Fibroblast of lung (primary cell): Measurements from ENCODE around the gene ATP10A. TPM values are rescaled to one million over a fixed set of nuclear protein-coding genes. Genes with fewer than 3 reads are reported as not detected.

Source experiments
- DNase-seq, 2 donors: peaks; one replicate each; pipeline versions ENCODE4 v3.0.0 to v3.0.0-alpha.2; 2010; ENCODE audit warnings: low read depth in 2 of 2
- H2AFZ ChIP-seq: 2 replicates; pipeline ENCODE4 v1.5.1; 2012; ENCODE audit warnings: low read length, control low read depth, inconsistent platforms
- H3K27ac ChIP-seq: 2 replicates; pipeline ENCODE4 v1.5.1; 2011; ENCODE audit warnings: low read length, control low read depth; ENCODE audit not compliant: insufficient read depth
- H3K27me3 ChIP-seq: 2 replicates; pipeline ENCODE4 v1.5.1; 2011; ENCODE audit warnings: mild to moderate bottlenecking, low read length; ENCODE audit not compliant: control insufficient read depth, insufficient read depth
- H3K36me3 ChIP-seq: 2 replicates; pipeline ENCODE4 v1.5.1; 2011; ENCODE audit warnings: low read length; ENCODE audit not compliant: control insufficient read depth, insufficient read depth
- H3K4me1 ChIP-seq: 2 replicates; pipeline ENCODE4 v1.5.1; 2011; ENCODE audit warnings: low read length; ENCODE audit not compliant: control insufficient read depth, insufficient read depth; ENCODE audit errors: extremely low read depth
- H3K4me2 ChIP-seq: 2 replicates; pipeline ENCODE4 v1.5.1; 2011; ENCODE audit warnings: low read length, control low read depth; ENCODE audit not compliant: insufficient read depth; ENCODE audit errors: extremely low read depth
- H3K4me3 ChIP-seq, 4 experiments: fragments of 200-600 bp in 1 of 4; sonication (generic) in 1 of 4; replicated peaks in 1 of 4; 2 replicates each; pipeline ENCODE4 v1.5.1; 2011 to 2016; ENCODE audit warnings: low read length in 4 of 4, low read depth in 3 of 4, mild to moderate bottlenecking in 3 of 4, control low read depth in 2 of 4, inconsistent platforms in 1 of 4, mixed read lengths in 1 of 4; ENCODE audit not compliant: insufficient read depth in 1 of 4; ENCODE audit errors: control extremely low read depth in 1 of 4
- H3K79me2 ChIP-seq: 2 replicates; pipeline ENCODE4 v1.5.1; 2012; ENCODE audit warnings: mild to moderate bottlenecking, low read length, inconsistent platforms; ENCODE audit not compliant: control insufficient read depth, insufficient read depth
- H3K9ac ChIP-seq: 2 replicates; pipeline ENCODE4 v1.5.1; 2011; ENCODE audit warnings: mild to moderate bottlenecking, low read length, control low read depth; ENCODE audit not compliant: insufficient read depth
- H3K9me3 ChIP-seq: 2 replicates; pipeline ENCODE4 v1.5.1; 2012; ENCODE audit warnings: low read depth, low read length; ENCODE audit not compliant: control insufficient read depth, insufficient read depth
- H4K20me1 ChIP-seq: 2 replicates; pipeline ENCODE4 v1.5.1; 2011; ENCODE audit warnings: low read length; ENCODE audit not compliant: control insufficient read depth, insufficient read depth; ENCODE audit errors: extremely low read depth
- EZH2 ChIP-seq: IDR thresholded peaks from 2 replicates; pipeline ENCODE4 v1.5.1; 2012; ENCODE audit warnings: low read length, control low read depth, mild to moderate bottlenecking; ENCODE audit errors: missing control alignments
- polyA plus RNA-seq, 2 donors: library from polyadenylated mRNA; depleted of rRNA in 1 of 2; stranded (reverse) in 1 of 2; unstranded in 1 of 2; fragments of >200 nt; gene quantifications; 2 replicates each; pipeline ENCODE4 v1.2.1, GENCODE V29; 2011 to 2012; ENCODE audit warnings: missing spikeins in 1 of 2
- total RNA-seq: library from RNA; depleted of rRNA; stranded (reverse); fragments of >200 nt; gene quantifications from 2 replicates; pipeline ENCODE4 v1.2.1, GENCODE V29; 2014
- TF ChIP-seq, protein P1 (sequence below), 2 donors: IDR thresholded peaks in 1 of 2; conservative IDR thresholded peaks in 1 of 2; 1 replicate in 1 of 2; 2 replicates in 1 of 2; pipeline ENCODE4 v1.5.1; 2011 to 2012; ENCODE audit warnings: low read length in 2 of 2, control low read depth in 1 of 2, inconsistent platforms in 1 of 2, low read depth in 1 of 2, mild to moderate bottlenecking in 1 of 2

The ATP10A gene
- total and polyA plus RNA-seq, 2 donors (not counting 1 experiment from before 2014, with no cell fraction given) = 12.7 to 13.8 TPM

DNA sequence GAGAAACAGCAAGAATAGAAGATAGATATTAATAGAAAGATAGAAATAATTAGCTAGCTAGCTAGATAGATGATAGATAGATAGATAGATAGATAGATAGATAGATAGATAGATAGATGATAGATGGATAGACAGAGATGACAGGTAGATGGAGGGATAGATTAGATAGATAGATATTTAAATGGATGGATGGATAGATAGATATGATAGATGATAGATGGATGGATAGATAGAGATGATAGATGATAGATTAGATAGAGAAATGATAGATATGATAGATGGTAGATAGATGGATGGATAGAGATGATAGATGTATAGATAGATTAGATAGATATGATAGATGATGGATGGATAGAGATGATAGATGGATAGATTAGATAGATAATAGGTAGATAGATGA is 8.3 kb upstream of the ATP10A start:
- H3K36me3 ChIP-seq = no peaks in the 10 kb centered on the region
- no peak overlapping the region for H3K27ac ChIP-seq
- TF ChIP-seq, protein P1, sequence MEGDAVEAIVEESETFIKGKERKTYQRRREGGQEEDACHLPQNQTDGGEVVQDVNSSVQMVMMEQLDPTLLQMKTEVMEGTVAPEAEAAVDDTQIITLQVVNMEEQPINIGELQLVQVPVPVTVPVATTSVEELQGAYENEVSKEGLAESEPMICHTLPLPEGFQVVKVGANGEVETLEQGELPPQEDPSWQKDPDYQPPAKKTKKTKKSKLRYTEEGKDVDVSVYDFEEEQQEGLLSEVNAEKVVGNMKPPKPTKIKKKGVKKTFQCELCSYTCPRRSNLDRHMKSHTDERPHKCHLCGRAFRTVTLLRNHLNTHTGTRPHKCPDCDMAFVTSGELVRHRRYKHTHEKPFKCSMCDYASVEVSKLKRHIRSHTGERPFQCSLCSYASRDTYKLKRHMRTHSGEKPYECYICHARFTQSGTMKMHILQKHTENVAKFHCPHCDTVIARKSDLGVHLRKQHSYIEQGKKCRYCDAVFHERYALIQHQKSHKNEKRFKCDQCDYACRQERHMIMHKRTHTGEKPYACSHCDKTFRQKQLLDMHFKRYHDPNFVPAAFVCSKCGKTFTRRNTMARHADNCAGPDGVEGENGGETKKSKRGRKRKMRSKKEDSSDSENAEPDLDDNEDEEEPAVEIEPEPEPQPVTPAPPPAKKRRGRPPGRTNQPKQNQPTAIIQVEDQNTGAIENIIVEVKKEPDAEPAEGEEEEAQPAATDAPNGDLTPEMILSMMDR (conservative IDR thresholded peaks at IDR 0.05 in 1 of 2, IDR thresholded peaks at IDR 0.05 in 1 of 2; ENCODE audit: low read depth in 1 of 2, low read length in 2 of 2) = no peak
- TF ChIP-seq EZH2 = no peak
- H2AFZ ChIP-seq = no peak overlapping the region
- H4K20me1 ChIP-seq = no peaks in the 10 kb centered on the region
- no peak overlapping the region for H3K4me3 ChIP-seq
- no peaks in the 10 kb centered on the region for H3K79me2 ChIP-seq
- DNase-seq = no peak
- no peaks in the 10 kb centered on the region for H3K9me3 ChIP-seq
- H3K4me1 ChIP-seq = no peaks in the 10 kb centered on the region
- no peak overlapping the region for H3K4me2 ChIP-seq
- H3K9ac ChIP-seq = no peak overlapping the region
- H3K27me3 ChIP-seq = no peaks in the 10 kb centered on the region

DNA sequence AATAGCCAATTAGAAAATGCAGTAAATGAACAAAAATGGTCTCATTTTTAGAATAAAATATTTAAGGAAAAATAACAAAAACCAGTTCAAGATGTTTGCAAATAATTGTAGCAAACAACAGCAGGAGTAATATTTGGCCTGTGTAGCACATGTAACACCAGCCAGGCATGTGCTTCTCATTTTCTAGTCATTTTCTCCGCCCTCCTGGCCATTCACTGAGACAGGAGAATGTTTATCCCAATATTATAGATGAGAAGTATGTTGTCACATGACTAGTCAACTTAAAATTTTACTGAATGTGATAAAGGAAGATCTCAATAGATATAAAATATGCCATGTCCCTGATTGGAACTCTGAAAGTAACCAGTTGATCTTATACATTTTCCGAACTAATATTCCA is 7.8 kb upstream of the ATP10A start:
- Histone ChIP-seq H3K9ac (no peak overlapping the region), H3K4me3 (no peak overlapping the region), H3K4me2 (no peak overlapping the region), H3K4me1 (no peaks in the 10 kb centered on the region), H3K27me3 (no peaks in the 10 kb centered on the region), H4K20me1 (no peaks in the 10 kb centered on the region), H3K36me3 (no peaks in the 10 kb centered on the region), H3K9me3 (no peaks in the 10 kb centered on the region), H3K27ac (no peak overlapping the region), H2AFZ (no peak overlapping the region), H3K79me2 (no peaks in the 10 kb centered on the region)
- DNase-seq = no peak
- no peak for TF ChIP-seq EZH2
- TF ChIP-seq, protein P1 (conservative IDR thresholded peaks at IDR 0.05 in 1 of 2, IDR thresholded peaks at IDR 0.05 in 1 of 2; ENCODE audit: low read depth in 1 of 2, low read length in 2 of 2) = no peak

DNA sequence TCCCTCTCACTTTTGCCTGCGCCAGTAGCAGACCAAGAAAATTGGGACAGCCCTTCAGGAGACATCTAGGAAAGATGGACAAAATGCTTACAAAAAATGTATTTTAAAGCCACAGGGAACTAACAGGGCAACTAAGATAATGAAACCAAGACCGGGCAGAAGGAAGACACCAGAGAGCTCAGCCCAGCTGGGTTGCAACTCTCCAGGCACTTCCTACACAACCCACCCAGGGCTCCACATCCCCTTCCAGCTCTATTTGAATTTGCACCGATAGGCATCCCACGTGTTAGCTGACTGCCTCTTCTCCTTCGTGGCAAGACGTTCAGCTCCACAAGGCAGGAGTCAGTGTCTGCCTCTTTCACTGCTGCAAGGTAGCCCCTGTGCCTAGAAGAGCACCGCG is 6.6 kb upstream of the ATP10A start:
- H4K20me1 ChIP-seq = no peaks in the 10 kb centered on the region
- H3K4me1 ChIP-seq = no peaks in the 10 kb centered on the region
- DNase-seq = no peak
- no peaks in the 10 kb centered on the region for H3K36me3 ChIP-seq
- peak overlapping the region; percentile 38 for H2AFZ ChIP-seq
- no peak overlapping the region for H3K9ac ChIP-seq
- TF ChIP-seq EZH2 = no peak
- TF ChIP-seq, protein P1 (conservative IDR thresholded peaks at IDR 0.05 in 1 of 2, IDR thresholded peaks at IDR 0.05 in 1 of 2; ENCODE audit: low read depth in 1 of 2, low read length in 2 of 2) = no peak
- no peak overlapping the region for H3K27ac ChIP-seq
- no peak overlapping the region for H3K4me2 ChIP-seq
- no peaks in the 10 kb centered on the region for H3K9me3 ChIP-seq
- no peak overlapping the region for H3K4me3 ChIP-seq
- no peaks in the 10 kb centered on the region for H3K79me2 ChIP-seq
- H3K27me3 ChIP-seq = no peaks in the 10 kb centered on the region
